Left ventricle myocardium inferior (tissue), 1 donor: ENCODE measurements around the gene SMIM35. TPM values are rescaled to one million over a fixed set of nuclear protein-coding genes. Genes with fewer than 3 reads are reported as not detected.

Source experiments
- DNase-seq: peaks from one replicate; pipeline ENCODE4 v3.0.0-alpha.2; 2020
- H3K27ac ChIP-seq: fragments of 200-600 bp; replicated peaks from 2 replicates; pipeline ENCODE4 v1.8.0; 2021
- H3K27me3 ChIP-seq: fragments of 200-600 bp; 2 replicates; pipeline ENCODE4 v1.8.0; 2021; ENCODE audit warnings: low read depth
- H3K36me3 ChIP-seq: fragments of 200-600 bp; 2 replicates; pipeline ENCODE4 v1.8.0; 2021
- H3K4me1 ChIP-seq: fragments of 200-600 bp; 2 replicates; pipeline ENCODE4 v1.8.0; 2021
- H3K4me3 ChIP-seq: fragments of 200-600 bp; 2 replicates; pipeline ENCODE4 v1.8.0; 2021; ENCODE audit warnings: mild to moderate bottlenecking, moderate library complexity
- H3K9me3 ChIP-seq: fragments of 200-600 bp; replicated peaks from 2 replicates; pipeline ENCODE4 v1.8.0; 2021
- intact Hi-C: fragments of 100-400 bp; cut with micrococcal nuclease; formaldehyde crosslinking; loops from one replicate; pipeline ENCODE4 v1.11.0; 2022
- total RNA-seq: library from RNA; stranded (reverse); fragmentation: NEBNext Ultra II Directional; extraction: Animal tissue kit (Norgen Biotek cat#: 25700); gene quantifications from one replicate; pipeline ENCODE4 v1.2.1, GENCODE V29; 2021
- TF ChIP-seq, protein P1 (sequence below): fragments of 200-600 bp; IDR thresholded peaks from 2 replicates; pipeline ENCODE4 v1.8.0; 2021; ENCODE audit warnings: antibody characterized with exemption, mild to moderate bottlenecking, borderline replicate concordance
- donor health status: DM: no; HTN: yes; CAD: no; lungs with severe emphysema.

SMIM35 gene
- total RNA-seq, 1 donor from 2014 or later = not detected

GRCh38 chr11:118056806-118057205 lies 30.0 kb downstream of the SMIM35 start:
- Histone ChIP-seq H3K4me1 (peaks cover 11% of the 10 kb centered on the region), H3K27me3 (no peaks in the 10 kb centered on the region), H3K36me3 (no peaks in the 10 kb centered on the region), H3K27ac (no peak overlapping the region), H3K9me3 (no peaks in the 10 kb centered on the region), H3K4me3 (no peak overlapping the region)
- TF ChIP-seq, protein P1, sequence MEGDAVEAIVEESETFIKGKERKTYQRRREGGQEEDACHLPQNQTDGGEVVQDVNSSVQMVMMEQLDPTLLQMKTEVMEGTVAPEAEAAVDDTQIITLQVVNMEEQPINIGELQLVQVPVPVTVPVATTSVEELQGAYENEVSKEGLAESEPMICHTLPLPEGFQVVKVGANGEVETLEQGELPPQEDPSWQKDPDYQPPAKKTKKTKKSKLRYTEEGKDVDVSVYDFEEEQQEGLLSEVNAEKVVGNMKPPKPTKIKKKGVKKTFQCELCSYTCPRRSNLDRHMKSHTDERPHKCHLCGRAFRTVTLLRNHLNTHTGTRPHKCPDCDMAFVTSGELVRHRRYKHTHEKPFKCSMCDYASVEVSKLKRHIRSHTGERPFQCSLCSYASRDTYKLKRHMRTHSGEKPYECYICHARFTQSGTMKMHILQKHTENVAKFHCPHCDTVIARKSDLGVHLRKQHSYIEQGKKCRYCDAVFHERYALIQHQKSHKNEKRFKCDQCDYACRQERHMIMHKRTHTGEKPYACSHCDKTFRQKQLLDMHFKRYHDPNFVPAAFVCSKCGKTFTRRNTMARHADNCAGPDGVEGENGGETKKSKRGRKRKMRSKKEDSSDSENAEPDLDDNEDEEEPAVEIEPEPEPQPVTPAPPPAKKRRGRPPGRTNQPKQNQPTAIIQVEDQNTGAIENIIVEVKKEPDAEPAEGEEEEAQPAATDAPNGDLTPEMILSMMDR = no peak
- no peak for DNase-seq
- intact Hi-C loops = loop anchor here (10.0 kb wide), 1 partner anchor 252 kb away; no protein-coding TSS in a partner anchor

- H3K4me3 ChIP-seq = no peak overlapping the region
- intact Hi-C loops = loop anchor here (10.0 kb wide), 1 partner anchor 251 kb away; no protein-coding TSS in a partner anchor
- no peaks in the 10 kb centered on the region for H3K27me3 ChIP-seq
- H3K9me3 ChIP-seq = no peaks in the 10 kb centered on the region
- H3K27ac ChIP-seq = no peak overlapping the region
- no peak for DNase-seq
- peaks cover 6% of the 10 kb centered on the region for H3K4me1 ChIP-seq
- H3K36me3 ChIP-seq = no peaks in the 10 kb centered on the region
- TF ChIP-seq, protein P1 = no peak
Observed at GRCh38 chr11:118055966-118056365, 30.8 kb downstream of the SMIM35 start.

DNA sequence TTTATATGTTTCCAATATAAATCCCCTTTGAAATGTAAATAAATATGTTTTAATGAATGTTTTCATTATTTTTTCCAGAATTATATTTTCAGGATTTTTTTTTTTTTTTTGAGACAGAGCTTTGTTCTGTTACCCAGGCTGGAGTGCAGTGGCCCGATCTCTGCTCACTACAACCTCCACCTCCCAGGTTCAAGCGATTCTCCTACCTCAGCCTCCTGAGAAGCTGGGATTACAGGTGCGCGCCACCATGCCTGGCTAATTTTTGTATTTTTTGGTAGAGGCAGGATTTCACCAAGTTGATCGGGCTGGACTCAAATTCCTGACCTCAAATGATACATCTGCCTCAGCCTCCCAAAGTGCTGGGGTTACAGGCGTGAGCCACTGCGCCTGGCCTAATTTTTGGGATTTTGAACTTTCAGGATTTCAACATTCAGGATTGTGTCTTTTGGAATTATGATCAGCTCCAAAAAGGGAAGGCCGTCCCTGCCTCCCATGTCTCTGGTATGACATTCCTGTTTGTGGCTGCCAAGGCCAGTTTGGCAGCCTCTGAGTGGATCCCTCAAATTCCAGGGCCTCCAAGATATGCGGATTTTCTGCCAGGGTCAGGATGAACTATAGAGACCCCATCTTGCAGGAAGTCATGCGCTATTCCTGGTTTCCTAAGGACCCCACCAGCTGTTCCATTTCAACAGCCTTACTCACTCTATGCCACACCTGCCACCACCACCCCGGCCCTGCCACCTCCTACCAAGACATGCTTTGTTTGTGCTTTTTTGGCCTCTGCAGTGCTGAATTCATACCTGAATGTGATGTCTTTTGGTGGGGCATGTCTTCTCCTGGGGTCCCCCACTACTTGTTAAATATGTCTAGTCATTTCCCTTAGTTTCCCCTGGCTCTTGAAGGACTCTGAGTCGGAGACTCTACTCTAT lies 31.8 kb downstream of the SMIM35 start:
- H3K36me3 ChIP-seq = no peaks in the 10 kb centered on the region
- no peak overlapping the region for H3K27ac ChIP-seq
- H3K4me1 ChIP-seq = no peaks in the 10 kb centered on the region
- intact Hi-C loops = loop anchor here (5.0 to 10.0 kb wide), 2 partner anchors 108 to 250 kb away; no protein-coding TSS in a partner anchor
- no peaks in the 10 kb centered on the region for H3K27me3 ChIP-seq
- H3K4me3 ChIP-seq = no peak overlapping the region
- no peaks in the 10 kb centered on the region for H3K9me3 ChIP-seq
- no peak for DNase-seq
- TF ChIP-seq, protein P1 = no peak

DNA sequence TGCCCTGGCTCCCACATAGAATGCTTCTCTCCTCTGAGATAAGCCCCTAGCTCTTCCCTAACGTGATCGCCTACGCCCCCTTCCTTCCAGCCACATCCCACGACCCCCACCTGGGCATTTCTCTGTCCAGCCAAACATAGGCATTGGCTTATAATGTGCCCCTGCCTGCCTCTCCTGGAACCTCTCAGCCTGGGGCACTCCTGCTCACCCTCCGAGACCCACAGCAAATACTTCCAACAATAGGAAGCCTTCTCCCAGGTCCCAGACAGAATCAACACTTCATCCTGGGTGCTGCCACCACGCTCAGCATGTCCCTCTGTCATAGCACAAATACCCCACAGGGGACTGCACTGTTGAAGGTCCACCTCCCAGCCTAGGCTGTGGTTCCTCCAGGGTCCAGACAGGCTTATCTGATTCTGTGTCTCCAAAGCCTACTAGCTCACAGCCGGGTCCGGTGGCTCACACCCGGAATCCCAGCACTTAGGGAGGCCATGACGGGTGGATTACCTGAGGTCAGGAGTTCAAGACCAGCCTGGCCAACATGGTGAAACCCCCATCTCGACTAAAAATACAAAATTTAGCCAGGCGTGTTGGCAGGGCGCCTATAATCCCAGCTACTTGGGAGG lies 34.1 kb downstream of the SMIM35 start:
- Histone ChIP-seq H3K4me1 (no peaks in the 10 kb centered on the region), H3K27me3 (peaks cover 2% of the 10 kb centered on the region), H3K36me3 (no peaks in the 10 kb centered on the region), H3K4me3 (no peak overlapping the region), H3K27ac (no peak overlapping the region), H3K9me3 (no peaks in the 10 kb centered on the region)
- TF ChIP-seq, protein P1 = no peak
- intact Hi-C loops = loop anchor here (5.0 to 10.0 kb wide), 2 partner anchors 105 to 248 kb away; no protein-coding TSS in a partner anchor
- no peak for DNase-seq

DNA sequence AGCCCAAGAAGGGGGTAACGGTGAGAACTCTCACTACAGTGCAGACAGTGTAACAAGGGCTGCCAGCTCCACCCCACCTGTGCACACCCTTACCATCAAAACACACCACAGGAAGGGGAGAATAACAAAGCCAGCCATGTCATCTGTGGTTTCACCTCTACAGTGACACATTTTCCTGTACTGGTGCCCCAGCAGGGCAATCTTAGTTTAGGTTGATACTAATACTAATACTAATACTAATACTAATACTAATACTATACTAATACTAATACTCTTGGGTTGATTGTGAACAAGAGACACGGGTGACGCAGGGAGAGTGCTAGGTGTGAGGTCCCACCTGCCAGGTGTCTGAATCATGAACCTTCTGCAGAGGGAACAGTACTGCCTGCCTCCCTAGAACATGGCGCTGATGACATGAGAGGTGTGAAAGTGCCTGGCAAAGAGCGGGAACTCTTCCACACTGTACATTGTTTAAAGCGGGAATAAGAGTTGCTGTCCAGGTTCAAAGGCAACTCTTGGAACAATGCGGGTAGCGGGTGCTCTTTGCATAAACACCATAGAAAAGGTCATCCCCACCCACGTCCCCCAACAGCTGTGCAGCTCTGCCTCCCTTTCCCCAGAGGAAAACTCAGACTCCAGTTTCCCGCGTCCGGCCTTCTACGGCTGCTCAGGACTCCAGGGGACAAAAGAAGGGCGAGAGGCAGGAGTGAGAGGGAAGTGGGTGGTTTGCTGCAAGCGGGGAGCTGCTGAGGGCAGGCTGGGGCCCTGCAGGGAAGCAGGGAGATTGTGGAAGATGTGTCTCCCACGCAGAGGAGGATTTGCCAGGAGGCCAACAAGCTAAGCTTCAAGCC lies 34.9 kb downstream of the SMIM35 start:
- Histone ChIP-seq H3K27me3 (peaks cover 5% of the 10 kb centered on the region), H3K4me1 (no peaks in the 10 kb centered on the region), H3K36me3 (no peaks in the 10 kb centered on the region), H3K27ac (no peak overlapping the region), H3K4me3 (no peak overlapping the region), H3K9me3 (no peaks in the 10 kb centered on the region)
- intact Hi-C loops = loop anchor here (5.0 to 10.0 kb wide), 2 partner anchors 105 to 247 kb away; no protein-coding TSS in a partner anchor
- no peak for DNase-seq
- TF ChIP-seq, protein P1 = no peak
